ENCODE results near the gene CLEC4G.

- TF ChIP-seq CTCF (optimal IDR thresholded peaks at IDR 0.05 in 1 of 3, IDR thresholded peaks at IDR 0.05 in 1 of 3, conservative IDR thresholded peaks at IDR 0.05 in 1 of 3; ENCODE audit: extremely low read depth in 1 of 3, insufficient read depth in 2 of 3, low read length in 3 of 3) (no peak), EZH2 (IDR thresholded peaks at IDR 0.05; ENCODE audit: low read length) (no peak)
Observed at GRCh38 chr19:7716762-7717161, 15.1 kb downstream of the CLEC4G start.

Measured in keratinocyte (primary cell).